Raji (cell line): ENCODE measurements around the gene RNF7.

Experiments
- POLR2A ChIP-seq: IDR thresholded peaks from 2 replicates; pipeline ENCODE4 v1.6.1; 2011; ENCODE audit warnings: low read depth, low read length, control low read depth; ENCODE audit not compliant: insufficient read depth

Gene RNF7

DNA sequence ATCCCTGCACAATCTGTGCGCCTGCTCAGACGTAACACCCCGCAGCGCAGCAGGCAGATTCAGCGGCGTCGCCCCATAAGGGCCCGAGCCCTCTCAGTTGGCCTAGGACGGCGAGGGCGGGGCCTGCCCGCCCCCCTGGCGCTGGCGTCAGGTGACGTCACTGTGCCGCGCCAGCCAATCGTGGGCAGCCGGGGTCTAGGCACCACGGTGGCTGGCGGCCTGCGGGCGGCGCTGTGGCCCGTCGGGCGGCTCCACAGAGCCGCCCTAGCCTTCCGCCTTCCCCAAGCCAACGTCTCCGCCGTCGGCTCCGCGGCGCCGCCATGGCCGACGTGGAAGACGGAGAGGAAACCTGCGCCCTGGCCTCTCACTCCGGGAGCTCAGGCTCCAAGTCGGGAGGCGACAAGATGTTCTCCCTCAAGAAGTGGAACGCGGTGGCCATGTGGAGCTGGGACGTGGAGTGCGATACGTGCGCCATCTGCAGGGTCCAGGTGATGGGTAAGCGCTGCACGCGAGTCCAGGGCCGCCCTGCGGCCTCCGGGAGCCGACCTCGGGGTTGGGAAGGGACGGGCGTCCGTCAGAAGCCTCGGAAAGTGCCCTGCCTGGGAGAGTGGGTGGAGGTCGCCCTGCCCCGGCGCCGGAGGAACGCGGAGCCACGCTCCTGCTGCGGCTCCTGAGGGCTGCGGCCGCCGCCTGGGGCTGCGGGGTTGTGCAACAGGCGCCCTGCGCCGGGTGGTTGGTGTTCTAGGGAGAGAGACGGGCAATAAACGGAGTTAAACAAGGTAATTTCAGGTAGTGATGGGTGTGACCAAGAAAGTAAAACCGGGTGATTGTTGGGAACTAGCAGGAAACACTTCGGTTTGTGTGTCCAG lies at the start of gene RNF7:
Gene RNF7 (plus strand): TSS at position 277 of the 869 bp plus-strand sequence. CDS start 44 bp downstream, at position 321.
- TF ChIP-seq POLR2A: peak; percentile 90

GRCh38 chr3:141690431-141691072 lies 47.5 kb upstream of the RNF7 start:
- no peak for TF ChIP-seq POLR2A

- TF ChIP-seq POLR2A: no peak
These were observed 38.8 kb upstream of the RNF7 start for GRCh38 chr3:141699324-141699723.

DNA sequence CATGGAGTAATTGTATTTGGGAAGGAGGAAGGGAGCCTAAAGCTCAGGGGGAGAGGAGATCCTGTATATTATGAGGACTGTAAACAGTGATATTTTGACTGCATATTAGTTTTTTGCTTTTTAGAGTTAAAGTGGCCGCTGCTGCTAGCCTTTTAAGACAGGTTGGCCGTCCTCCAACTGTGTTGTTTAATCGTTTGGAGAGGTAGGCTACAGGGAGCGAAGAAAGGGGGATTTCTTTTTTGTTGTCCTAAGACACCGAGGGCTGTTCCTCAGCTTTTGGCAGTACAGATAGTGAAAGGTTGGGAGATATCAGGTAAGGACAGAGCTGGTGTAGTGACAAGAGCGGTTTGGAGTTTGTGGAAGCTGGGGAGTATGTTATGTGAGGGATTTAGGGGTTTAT lies 38.2 kb upstream of the RNF7 start:
- no peak for TF ChIP-seq POLR2A

DNA sequence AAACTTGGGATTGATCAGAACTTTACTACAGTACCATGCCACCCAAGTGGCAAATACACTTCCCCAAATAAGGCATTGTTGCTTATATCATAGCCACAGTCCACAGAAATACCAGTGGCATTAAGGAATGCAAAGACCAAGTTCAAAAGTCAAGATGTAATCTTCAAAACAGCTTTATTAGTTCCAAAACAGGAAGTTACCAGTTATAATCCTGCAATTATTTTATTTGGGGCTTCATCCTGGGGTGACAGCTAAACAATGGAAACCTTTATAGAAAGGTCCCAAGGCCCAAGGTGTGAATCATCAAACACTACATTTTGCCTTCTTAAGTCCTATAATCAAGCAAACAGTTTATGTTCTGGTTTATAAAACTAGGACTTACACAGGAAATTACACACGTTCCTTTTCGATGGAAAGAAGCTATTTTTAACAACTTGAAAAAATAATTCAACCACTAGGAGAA lies 30.3 kb upstream of the RNF7 start:
- TF ChIP-seq POLR2A: no peak

- TF ChIP-seq POLR2A: no peak
These were observed 29.7 kb upstream of the RNF7 start for GRCh38 chr3:141708367-141708766.

GRCh38 chr3:141709126-141709770 lies 28.9 kb upstream of the RNF7 start:
- no peak for TF ChIP-seq POLR2A

GRCh38 chr3:141710121-141710520 lies 28.0 kb upstream of the RNF7 start:
- no peak for TF ChIP-seq POLR2A

DNA sequence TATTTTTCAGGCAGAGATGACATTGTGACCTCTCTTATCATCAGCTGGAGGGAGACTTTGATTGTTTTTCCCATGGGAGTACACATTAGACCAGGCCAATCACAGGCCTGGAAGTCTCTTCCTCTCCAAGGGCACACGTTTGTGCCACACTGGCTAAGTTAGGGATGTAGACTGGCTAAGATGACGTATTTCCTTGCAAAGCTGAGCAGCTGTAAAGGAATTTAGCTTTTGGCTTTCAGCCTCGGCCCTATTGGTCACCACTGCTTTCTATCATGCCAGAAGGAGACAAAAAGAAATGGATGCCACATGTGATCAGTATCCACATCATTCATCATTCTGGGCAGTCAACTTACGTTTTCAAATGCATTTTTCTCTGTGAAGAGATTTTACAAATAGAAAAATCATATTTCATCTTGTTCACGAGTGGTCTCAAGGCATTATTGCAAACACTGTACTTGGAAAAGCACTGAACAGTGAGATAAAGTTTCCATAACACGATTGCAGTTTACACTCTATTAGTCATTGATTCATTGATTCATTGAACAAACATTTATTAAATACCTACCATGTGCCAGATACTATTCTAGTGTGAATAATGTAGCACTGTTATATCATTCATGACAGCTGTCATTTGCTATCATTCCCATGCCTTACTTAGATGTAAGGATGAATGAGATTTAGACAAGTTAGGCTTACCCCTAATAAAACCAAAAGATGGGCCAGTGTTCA lies 27.0 kb upstream of the RNF7 start:
- no peak for TF ChIP-seq POLR2A

DNA sequence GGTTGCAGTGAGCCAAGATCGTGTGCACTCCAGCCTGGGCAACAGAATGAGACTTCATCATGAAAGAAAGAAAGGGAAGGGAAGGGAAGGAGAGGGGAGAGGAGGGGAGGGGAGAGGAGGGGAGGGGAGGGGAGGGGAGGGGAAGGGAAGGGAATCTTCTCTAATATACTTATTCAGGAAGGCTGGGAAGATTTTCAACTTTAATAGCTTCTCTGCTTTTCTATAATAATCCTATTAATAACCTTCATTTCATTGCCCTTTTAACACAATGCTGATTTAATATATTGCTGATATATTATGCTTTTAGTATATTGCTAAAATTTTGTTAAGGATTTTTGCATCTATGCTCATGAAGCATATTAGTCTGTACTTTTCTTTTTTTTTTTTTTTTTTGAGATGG lies 23.4 kb upstream of the RNF7 start:
- no peak for TF ChIP-seq POLR2A

- no peak for TF ChIP-seq POLR2A
These were observed 16.0 kb upstream of the RNF7 start for GRCh38 chr3:141722081-141722480.

DNA sequence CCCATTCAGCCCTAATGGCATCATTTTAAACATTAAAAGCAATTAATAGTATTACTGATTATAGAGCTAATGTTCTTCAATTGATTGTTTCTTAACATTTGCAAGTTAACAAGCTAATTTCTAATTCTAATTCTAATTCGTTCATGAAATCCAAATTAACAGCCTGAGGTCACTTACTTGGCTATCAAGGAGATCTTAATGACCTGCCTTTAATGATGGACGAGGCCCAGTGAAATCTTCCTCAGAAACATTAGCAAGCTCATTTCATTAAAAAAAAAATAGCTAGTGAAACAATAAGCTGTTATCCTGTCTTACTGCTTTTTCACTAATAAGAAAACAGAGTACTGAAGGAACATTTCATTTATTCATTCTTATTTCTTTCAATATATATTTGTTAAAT lies 15.4 kb upstream of the RNF7 start:
- no peak for TF ChIP-seq POLR2A

GRCh38 chr3:141723255-141723654 lies 14.8 kb upstream of the RNF7 start:
- TF ChIP-seq POLR2A: no peak

DNA sequence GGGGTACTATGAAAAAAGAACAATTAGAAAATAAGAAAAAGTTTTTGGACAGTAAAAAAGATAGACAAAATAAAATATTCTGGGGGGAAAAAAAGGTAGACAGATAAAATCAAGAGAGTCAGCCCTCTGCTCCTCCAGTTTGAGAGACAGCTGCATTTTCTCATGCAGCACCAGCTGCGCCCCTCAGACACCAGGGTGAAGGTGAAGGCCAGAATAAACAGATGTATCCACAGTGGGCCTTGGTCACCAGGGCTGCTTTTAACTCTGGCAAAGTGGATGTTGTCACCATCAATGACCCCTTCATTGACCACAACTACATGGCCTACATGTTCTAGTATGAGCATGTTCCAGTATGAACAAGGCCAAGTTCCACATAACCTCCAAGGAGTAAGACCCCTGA lies 13.9 kb upstream of the RNF7 start:
- TF ChIP-seq POLR2A: no peak

DNA sequence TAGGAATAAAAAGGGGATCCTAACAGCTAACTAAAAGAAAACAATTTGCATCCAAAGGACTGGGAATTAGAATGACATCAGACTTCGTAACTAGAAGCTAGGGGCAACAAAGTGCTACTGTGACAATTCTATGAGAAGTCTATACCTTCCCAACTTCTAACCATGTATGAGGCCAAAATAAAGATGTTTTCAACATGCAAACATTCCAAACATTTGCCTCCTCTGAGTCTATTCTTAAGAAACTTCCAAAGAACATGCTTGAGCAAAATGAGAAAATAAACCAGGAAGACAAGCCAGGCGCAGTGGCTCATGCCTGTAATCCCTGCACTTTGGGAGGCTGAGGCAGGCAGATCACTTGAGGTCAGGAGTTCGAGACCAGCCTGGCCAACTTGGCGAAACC lies 13.1 kb upstream of the RNF7 start:
- TF ChIP-seq POLR2A: no peak

- no peak for TF ChIP-seq POLR2A
These were observed 11.6 kb upstream of the RNF7 start for GRCh38 chr3:141726483-141726882.

GRCh38 chr3:141728355-141728892 lies 9.7 kb upstream of the RNF7 start:
- no peak for TF ChIP-seq POLR2A
